ENCODE results near the gene DNAJC12.
"Not testable (repeated sequence)": the region's sequence is repeated elsewhere in the genome, so short reads cannot be mapped to it uniquely, and the experiment has no call there.

The DNAJC12 gene

DNA sequence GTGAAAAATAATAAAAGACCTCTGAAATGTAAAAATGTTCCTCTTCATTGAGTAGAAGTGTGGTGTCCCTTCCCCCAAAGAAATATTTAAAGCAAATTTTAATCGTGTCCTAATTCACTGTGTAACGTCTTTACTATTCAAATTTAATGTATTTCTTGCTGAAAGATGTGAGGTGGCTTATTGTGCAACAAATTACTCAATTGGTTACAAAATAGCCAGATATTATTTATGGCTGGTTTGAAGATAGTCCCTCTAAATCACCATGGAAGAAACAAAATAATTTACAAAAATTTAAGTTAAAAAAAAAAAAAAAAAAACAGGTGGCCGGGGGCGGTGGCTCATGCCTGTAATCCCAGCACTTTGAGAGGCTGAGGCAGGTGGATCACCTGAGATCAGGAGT, 43.7 kb downstream of the DNAJC12 start:
- DNase-seq (ENCODE audit: low read depth in 2 of 2, low spot score in 1 of 2), result no peak

DNA sequence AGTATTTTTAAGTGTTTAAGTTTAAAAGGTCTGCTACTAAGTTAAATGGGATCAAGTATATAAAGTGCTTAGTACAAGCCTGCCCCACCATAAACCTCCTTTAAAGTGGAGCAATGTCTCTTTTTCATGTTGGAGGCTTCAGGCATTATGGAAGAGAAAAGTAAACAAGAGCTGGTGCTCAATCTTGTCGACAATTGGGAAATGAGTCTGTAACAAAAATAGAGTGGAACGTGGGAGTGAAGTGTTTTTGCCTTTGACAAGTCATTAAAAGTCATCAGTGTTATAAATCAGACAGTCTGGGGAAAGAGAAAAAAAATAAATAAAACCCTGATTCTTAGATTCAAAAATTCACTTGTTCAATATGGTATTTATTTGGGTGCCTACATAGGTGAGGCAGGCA, 44.7 kb downstream of the DNAJC12 start:
- no peak for DNase-seq (ENCODE audit: low read depth in 2 of 2, low spot score in 1 of 2)

DNA sequence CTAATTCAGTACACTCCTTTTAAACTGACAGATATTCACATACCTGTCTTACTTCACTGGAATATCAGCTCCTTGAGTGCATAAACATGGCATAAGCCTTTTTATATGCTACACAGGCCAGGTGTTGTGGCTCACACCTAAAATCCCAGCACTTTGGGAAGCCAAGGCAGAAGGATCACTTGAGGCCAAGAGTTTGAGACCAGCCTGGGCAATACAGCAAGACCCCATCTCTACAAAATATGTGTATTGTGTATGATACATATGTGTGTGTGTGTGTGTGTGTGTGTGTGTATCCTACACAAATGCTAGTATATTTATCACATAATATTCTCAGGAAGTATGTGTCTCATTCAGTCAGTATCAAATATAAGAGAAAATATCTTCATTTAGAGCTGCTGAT, 45.3 kb downstream of the DNAJC12 start:
- no peak for DNase-seq (ENCODE audit: low read depth in 2 of 2, low spot score in 1 of 2)

DNA sequence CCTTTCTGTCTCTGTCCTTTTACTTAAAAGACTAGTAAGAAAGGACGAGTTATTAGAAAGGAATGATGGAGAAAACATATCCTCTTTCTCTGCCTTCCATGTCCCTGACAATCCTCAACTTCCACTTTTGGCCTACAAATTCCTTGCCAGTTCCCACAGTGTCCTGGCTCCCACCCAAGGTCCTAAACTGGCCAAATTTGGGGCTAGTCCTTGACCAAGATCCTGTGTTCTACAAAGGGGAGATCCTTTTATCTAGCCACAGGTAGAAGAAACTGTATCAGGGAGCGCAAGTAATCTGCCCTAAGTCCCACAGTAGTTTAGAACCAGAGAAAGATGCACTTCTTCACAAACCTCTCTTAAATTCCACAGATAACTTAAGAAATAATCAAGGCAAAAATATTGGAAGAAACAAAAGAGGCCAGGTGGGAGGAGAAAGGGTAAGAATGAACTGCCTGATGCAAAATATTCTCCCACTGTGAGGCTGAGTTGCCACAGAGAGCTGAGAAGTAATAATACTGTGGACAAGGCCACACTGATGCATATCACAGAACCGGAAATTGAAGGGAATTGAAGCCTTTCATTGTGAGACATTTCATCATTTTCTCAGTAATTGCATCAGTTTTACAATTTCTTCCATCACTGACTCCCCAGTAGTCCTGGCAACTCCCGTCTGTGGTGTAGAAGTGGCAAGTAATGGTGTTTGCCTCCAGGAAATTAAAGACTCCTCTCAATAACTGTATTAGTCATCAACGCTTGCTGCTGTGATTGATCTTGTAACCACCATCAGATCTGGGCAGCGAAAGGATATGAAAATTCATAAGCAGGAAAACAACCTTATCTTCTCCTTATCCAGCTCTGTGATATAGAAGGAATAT, 47.2 kb downstream of the DNAJC12 start:
- DNase-seq (ENCODE audit: low read depth in 2 of 2, low spot score in 1 of 2), result no peak

DNA sequence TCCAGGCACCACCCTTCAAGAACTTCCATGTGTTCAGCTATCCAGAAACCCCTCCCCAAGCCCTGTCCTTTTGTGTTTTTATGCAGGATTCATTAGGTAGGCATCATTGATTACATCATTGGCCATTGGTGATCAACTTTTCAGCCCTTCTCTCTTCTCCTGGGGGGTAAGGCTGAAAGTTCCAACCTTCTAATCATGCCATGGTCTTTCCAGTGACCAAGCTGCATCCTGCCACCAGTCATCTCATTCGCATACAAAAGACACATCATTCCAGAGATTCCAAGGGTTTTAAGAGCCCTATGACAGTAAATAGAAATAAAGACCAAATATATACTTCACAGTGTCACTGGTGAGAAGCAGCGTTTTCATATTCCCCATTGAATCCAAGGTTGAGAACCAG, 48.2 kb downstream of the DNAJC12 start:
- no peak for DNase-seq (ENCODE audit: low read depth in 2 of 2, low spot score in 1 of 2)

DNA sequence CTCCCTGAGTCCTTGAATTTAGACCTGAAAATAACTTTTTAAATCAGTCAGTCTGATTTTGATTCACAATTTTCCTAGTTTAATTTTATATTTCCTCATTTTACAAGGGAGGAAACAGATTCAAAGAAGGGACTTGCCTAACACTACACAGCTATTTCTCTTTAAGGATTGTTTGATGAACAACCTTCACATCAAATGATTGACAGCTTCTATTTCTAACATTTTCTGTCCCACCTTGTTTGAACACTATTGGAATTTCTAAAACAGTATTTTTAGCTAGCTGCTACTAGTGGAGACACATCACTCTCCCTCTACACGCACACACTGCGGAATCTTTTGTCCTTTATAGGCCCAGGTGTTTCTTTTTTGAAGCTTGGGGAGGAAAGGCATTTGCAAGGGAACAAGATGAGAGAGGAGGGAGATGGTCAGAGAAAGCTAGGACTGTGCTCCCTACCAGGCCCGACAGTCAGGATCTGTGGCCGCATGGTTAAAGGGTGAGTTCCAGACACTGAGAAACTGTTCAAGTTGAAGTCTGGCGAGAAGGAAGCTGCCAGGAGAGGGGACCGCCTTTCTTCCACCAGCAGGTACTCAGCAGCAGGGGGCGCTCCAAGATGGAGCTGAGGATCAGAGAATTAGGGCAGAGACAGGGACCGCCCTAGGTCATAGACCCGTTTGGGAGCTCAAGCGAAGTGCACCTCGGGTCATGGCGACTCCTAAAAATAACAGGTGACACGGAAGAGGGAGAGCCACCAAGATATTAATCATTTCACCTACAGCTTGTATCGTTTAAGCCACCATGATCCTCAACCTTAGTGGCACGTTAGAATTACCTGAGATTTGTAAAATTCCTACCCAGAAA, 49.7 kb downstream of the DNAJC12 start:
- DNase-seq (ENCODE audit: low read depth in 2 of 2, low spot score in 1 of 2), result peak; percentile 30 to 58

DNA sequence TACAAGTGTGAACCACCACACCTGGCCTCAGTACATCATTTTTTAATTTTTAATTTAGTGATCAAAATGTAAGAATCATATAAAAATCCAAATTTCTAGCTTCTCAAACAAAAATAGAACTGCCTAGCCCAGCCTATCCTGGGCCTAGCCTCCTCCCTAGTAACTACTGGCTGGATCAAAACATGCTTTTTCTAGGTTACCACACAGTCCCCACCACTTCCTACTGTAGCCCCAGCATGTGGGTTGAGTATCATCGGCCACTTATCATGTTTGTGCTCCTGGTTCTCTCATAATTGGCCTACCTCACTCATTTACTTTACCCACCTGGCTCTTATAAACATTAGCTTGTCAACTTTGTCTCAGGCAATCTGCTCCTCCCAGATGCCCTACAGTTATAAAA, 52.9 kb downstream of the DNAJC12 start:
- no peak for DNase-seq (ENCODE audit: low read depth in 2 of 2, low spot score in 1 of 2)

DNA sequence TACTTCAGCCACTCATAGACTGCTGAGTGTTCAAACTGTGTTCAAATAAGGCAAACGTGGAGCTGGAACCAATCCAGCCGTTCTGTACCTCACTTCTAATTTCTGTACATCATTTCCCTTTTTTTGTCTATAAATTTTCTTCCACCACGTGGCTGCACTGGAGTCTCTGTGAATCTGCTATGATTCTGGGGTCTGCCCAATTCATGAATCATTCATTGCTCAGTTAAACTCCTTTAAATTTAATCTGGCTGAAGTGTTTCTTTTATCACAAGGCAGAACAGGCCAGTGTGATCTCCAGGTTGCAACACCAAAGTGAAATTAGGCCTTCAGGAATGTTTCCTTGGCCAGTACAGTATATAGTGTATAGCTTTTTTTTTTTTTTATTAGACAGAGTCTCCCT, 53.5 kb downstream of the DNAJC12 start:
- DNase-seq (ENCODE audit: low read depth in 2 of 2, low spot score in 1 of 2), result no peak

DNA sequence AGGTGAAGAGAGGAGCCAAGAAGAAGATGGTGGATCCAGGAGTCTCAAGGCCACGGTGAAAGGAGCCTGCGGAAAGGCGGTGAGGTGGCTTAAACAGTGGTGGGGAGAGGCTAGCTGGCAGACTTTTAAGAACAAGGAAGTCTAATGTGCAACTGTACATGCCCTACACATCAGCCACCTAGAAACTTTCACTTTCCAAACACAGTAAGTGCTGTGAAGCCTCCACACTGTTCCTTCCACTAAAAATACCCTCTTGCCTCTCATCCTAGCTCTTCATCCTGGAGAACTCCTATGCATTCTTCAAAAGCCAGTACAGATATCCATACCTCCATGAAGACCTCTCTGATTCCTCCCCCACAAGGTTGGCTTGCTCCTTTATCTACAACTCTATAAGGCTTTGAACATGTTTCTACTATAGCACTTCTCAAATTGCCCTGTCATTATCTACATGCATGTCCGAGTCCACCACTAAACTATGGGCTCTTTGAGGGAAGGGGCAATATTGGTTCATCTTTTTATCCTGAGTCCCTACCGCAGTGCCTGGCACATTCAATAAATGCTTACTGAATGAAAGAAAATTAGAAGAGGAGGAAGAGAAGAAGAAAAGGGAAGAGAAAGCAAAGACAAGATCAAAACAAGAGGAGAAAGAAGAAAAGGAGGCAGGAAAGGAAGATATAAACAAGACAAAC, 54.2 kb downstream of the DNAJC12 start:
- DNase-seq (ENCODE audit: low read depth in 2 of 2, low spot score in 1 of 2), result no peak

DNA sequence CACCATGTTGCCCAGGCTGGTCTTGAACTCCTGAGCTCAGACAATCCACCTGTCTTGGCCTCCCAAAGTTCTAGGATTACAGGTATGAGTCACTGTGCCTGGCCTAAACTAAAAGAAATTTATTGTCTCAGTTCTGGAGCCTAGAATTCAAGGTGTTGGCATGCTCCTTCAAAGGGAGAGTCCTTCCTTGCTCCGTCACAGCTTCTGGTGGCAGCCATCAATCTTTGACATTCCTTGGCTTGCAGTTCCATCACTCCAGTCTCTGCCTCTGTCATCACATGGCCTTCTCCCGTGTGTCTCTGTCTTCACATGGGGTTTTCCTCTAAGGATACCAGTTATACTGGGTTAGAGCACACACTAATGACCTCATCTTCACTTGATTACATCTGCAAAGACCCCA, 55.5 kb downstream of the DNAJC12 start:
- DNase-seq (ENCODE audit: low read depth in 2 of 2, low spot score in 1 of 2), result no peak

DNA sequence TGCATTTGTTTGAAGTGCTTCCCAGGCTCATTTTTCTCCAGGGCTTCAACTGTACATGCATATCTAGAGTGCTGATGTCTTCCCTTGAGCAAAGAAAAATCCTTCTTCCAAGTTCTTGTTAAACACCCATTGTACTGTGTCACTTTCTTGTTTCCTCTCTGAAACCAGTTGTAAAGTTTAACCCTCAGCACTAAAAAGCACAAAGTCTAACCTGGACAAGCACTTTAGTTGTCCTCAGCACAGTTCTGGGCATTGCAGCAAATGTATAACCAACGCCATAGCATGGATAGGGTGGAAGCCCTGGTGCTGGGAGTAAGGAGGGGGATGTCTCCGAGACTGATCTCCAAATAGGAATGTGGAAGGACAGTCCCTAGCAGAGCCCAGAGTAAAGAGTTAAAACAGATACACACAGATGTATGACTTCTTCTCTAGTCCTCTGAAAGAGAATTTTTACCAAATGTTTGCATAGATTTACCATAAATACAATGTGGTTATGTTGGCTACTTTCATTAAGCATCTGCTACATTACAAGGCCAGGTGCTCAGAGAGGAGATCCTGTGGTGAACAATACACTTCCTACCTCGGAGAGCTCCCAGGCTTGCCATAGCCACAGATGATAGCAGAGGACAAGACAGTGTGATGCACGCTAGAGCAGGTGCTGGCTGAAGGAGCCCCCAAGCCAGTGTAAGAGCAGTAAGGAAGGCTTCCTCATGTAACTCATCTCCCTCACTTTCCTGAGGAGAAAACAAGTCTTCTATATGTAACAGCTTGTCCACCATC, 57.0 kb downstream of the DNAJC12 start:
- no peak for DNase-seq (ENCODE audit: low read depth in 2 of 2, low spot score in 1 of 2)

DNA sequence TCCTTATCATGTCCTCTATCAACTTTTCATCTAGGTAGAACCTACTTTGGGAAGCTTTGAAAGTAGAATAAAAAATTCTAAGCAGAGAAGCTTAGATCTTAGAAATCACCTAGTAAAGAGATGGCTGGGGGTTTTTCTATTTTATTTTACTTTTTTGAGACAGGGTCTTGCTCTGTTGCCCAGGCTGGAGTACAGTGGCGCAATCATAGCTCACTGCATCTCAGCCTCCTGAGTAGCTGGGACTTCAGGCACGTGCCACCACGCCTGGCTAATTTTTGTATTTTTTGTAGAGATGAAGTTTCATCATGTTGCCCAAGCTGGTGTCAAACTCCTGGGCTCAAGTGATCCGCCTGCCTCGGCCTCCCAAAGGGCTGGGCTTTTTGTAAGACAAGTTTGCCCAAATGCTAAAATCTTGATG, 57.8 kb downstream of the DNAJC12 start:
- DNase-seq (ENCODE audit: low read depth in 2 of 2, low spot score in 1 of 2), result not testable (repeated sequence)

DNA sequence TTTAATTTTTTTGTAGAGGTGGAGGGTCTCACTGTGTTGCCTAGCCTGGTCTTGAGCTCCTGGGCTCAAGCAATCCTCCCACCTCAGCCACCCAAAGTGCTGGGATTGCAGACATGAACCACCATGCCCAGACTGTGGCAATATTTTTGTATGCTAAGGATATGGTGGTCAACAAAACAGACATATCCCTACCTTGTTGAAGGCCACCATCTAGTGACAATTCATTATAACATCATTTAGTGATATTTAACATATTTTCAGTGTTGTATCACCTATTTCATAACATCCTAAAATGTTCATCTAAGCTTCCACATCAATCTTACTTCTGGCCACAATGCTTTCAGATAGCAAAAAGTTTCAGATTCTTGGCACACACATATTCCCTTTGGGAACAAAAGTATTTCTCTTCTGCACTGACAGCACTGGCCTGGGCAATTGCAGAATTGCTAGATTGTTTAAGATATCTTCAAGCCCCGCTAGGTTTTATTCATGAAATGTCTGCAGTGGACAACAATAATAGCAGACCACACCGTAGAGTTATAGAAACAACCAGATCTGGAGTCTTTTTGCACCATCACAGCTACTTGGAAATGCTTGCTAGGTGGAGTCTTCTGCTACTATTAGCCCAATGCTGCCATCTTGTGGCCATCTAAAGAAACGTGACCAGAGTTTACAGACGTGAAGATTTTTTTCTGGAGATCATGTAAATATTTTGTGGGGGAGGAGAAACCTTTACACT, 58.4 kb downstream of the DNAJC12 start:
- peak; percentile 14 to 30 for DNase-seq (ENCODE audit: low read depth in 2 of 2, low spot score in 1 of 2)

DNA sequence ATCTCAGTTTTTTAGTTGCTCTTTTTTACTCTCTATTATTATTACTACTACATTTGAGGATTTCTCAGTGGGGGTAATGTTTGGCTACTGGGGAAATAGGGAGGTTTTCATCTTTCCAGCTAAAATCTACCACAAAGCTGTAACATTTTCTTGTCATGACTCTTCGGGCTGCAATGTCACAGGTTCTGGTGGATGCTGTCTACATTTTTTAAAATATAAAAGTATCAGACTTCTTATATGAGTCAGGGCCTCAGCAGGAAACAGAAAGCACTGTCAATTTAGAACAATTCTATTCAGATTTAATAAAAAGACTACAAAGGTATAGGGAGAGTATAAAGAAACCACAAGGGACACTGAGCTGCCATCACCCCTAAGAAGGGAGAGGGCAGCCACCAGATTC, 61.6 kb downstream of the DNAJC12 start:
- no peak for DNase-seq (ENCODE audit: low read depth in 2 of 2, low spot score in 1 of 2)

DNA sequence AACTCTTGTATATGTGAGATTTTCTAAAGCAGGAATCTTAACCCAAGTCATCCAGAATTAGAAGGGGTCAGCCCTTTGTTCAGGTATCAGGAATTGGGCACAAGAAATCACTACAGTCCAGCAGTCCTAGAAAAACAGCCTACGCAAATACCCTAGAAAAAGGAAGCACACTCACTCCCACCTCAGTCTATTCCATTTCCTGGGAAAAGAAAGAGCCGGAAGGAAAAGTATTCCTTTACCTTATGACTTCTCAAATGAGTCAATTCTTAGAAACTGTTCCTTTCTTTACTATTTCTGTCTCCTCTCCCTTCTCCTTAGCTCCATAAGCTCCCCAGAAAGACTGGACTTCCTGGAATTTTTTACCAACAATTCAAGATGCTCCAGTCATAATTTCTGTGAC, 62.7 kb downstream of the DNAJC12 start:
- no peak for DNase-seq (ENCODE audit: low read depth in 2 of 2, low spot score in 1 of 2)

DNA sequence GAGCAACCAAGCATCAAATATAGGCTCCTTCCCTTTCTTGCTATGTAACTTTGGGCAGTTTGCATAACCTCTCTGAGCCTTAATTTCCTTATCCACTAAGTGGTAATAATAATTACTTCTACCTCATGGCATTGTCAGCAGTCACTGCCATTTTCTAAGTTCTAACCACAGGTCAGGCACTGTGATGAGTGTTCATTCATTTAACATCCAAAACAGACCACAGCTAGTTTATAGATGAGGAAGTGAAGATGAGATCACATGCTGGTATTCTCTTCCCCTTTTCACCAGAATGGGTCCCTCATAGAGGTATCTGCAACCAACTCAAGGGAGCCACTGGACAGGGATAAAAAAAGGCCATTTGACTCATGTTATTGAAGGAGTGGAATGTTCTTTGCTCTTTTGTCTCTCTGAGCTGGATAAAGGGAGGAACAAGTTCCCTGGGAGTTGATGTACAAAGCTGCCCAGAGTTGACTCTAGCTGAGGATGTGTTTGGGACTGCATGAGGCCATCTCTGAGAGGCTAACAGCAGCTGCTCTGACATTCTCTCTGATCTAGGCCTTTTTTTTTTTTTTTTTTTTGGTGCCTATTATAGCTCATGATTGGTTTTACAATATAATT, 65.0 kb downstream of the DNAJC12 start:
- DNase-seq (ENCODE audit: low read depth in 2 of 2, low spot score in 1 of 2), result no peak

DNA sequence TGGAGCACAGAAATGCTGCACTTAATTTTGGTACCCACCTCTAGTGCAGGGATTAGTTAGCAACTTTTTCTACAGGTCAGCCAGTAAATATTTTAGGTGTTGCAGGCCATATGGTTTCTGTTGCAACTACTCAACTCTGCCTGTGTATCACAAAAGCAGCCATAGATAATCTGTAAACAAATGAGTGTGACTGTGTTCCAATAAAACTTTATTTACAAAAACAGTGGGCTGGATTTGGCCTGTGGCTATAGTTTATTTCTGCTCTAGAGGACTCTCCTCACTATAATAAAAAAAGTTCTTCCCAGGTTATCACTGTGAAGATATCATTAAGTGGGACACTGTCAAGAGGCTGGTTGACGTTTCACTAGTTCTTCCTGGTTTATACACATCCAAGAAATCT, 65.8 kb downstream of the DNAJC12 start:
- no peak for DNase-seq (ENCODE audit: low read depth in 2 of 2, low spot score in 1 of 2)

DNA sequence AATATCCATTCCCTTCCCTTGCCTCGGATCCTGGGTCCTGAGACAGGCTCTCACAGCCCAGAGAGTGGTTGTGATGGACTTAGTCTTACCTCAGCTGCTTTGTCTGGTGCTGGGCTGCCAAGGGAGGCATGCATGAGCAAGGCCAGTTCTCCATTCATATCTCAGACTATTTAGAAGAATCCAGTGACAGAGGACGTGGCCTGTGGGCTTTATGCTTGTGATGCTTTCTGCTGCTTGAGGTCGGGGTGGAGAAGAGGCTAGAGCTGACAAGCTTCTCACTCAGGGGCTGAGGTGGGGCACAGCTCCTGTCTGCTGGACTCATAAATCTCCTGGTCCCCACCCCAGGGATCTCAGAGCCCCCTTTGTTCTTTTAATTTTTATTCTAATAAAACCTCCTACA, 66.8 kb downstream of the DNAJC12 start:
- DNase-seq (ENCODE audit: low read depth in 2 of 2, low spot score in 1 of 2), result no peak

DNA sequence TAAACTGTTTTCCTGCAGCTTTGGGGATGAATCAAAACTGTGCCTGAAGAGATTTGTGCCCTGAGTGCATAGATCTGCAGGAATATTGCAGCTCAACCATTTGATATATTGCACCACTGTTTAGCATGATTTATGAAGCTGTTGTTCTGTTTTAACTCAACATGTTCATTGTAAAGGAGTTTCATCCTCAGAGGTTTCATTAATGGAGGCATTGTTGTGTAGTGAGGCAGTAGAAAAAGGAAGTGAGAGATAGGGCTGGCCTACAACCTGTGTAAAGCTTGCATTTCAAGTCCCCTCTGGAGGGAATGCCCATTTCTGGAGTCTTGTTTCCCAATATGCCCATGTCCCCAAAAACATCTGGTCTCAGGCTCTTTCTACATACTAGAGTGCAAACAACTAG, 67.5 kb downstream of the DNAJC12 start:
- DNase-seq (ENCODE audit: low read depth in 2 of 2, low spot score in 1 of 2), result no peak

DNA sequence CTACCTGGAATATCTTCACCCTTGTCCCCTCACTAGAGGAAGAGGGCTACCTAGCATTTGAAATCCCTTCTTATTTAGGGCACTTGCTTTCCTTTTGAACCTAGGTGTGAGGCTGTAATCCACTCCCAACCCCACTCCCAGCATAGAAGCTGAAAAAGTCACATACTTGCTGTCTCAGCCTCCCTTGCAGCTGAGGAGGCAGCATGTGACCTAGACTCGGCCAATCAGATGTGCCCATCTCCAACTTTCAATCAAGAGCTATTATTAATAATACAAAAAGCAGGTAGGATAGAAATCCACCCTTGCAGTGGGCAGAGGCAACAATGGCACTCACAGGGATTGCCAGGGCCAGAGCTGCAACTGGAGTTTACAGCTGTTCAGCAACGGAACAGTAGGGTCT, 70.7 kb downstream of the DNAJC12 start:
- no peak for DNase-seq (ENCODE audit: low read depth in 2 of 2, low spot score in 1 of 2)

Measured in stimulated activated CD8-positive, alpha-beta memory T cell treated with anti-CD3 and anti-CD28 coated beads, Interleukin-4, amount 100 ng/mL, for 4 hours (primary cell).